BE2C (cell line): Measurements from ENCODE around the gene BDNF.

Experiments
- DNase-seq: peaks from one replicate; pipeline ENCODE4 v3.0.0-alpha.2; 2020
- H3K27me3 ChIP-seq: fragments of 250-450 bp; sonication (Bioruptor Pico); 2 replicates; pipeline ENCODE4 v1.5.1; 2020; ENCODE audit warnings: mild to moderate bottlenecking
- H3K36me3 ChIP-seq: fragments of 250-450 bp; sonication (Bioruptor Pico); 2 replicates; pipeline ENCODE4 v1.5.1; 2020; ENCODE audit warnings: mild to moderate bottlenecking
- H3K4me1 ChIP-seq: fragments of 250-450 bp; sonication (Bioruptor Pico); 2 replicates; pipeline ENCODE4 v1.5.1; 2020
- H3K4me3 ChIP-seq: 2 replicates; pipeline ENCODE4 v1.5.1; 2011; ENCODE audit warnings: low read depth, low read length
- H3K9me3 ChIP-seq: fragments of 250-450 bp; sonication (Bioruptor Pico); 2 replicates; pipeline ENCODE4 v1.5.1; 2020
- CTCF ChIP-seq: IDR thresholded peaks from 2 replicates; pipeline ENCODE4 v1.5.1; 2012; ENCODE audit warnings: mild to moderate bottlenecking, low read depth, low read length

BDNF gene

GRCh38 chr11:27626938-27627586 lies 73.2 kb downstream of the BDNF start:
- TF ChIP-seq CTCF = no peak
- Histone ChIP-seq H3K27me3 (no peaks in the 10 kb centered on the region), H3K36me3 (no peaks in the 10 kb centered on the region), H3K9me3 (no peaks in the 10 kb centered on the region), H3K4me1 (no peaks in the 10 kb centered on the region), H3K4me3 (no peak overlapping the region)
- no peak for DNase-seq

- no peaks in the 10 kb centered on the region for H3K36me3 ChIP-seq
- TF ChIP-seq CTCF = no peak
Observed at GRCh38 chr11:27626269-27626937, 73.9 kb downstream of the BDNF start.

GRCh38 chr11:27625347-27625912 lies 74.8 kb downstream of the BDNF start:
- Histone ChIP-seq H3K9me3 (no peaks in the 10 kb centered on the region), H3K27me3 (no peaks in the 10 kb centered on the region), H3K36me3 (no peaks in the 10 kb centered on the region), H3K4me1 (no peaks in the 10 kb centered on the region), H3K4me3 (no peak overlapping the region)
- TF ChIP-seq CTCF = no peak
- no peak for DNase-seq

More at GRCh38 chr11:27626269-27626937, 73.9 kb downstream of the BDNF start:
- Histone ChIP-seq H3K9me3 (no peaks in the 10 kb centered on the region), H3K27me3 (no peaks in the 10 kb centered on the region), H3K4me3 (no peak overlapping the region), H3K4me1 (no peaks in the 10 kb centered on the region)
- DNase-seq = no peak

GRCh38 chr11:27623945-27624523 lies 76.2 kb downstream of the BDNF start:
- no peak for DNase-seq
- H3K9me3 ChIP-seq = no peaks in the 10 kb centered on the region
- H3K27me3 ChIP-seq = no peaks in the 10 kb centered on the region
- no peaks in the 10 kb centered on the region for H3K36me3 ChIP-seq
- H3K4me3 ChIP-seq = no peak overlapping the region
- no peaks in the 10 kb centered on the region for H3K4me1 ChIP-seq
- TF ChIP-seq CTCF = no peak

GRCh38 chr11:27622541-27623300 lies 77.5 kb downstream of the BDNF start:
- TF ChIP-seq CTCF = no peak
- H3K27me3 ChIP-seq = no peaks in the 10 kb centered on the region
- no peak for DNase-seq
- no peaks in the 10 kb centered on the region for H3K36me3 ChIP-seq
- H3K4me3 ChIP-seq = no peak overlapping the region
- H3K4me1 ChIP-seq = no peaks in the 10 kb centered on the region
- no peaks in the 10 kb centered on the region for H3K9me3 ChIP-seq
